ENCODE measurements around the gene TBX4. TPM values are rescaled to one million over a fixed set of nuclear protein-coding genes. Genes with fewer than 3 reads are reported as not detected.
"Not testable (repeated sequence)": the region's sequence is repeated elsewhere in the genome, so short reads cannot be mapped to it uniquely, and the experiment has no call there.

The TBX4 gene
- total RNA-seq, 2 experiments from 2014 or later, result not detected

- no peak overlapping the region for H3K27ac Mint-ChIP-seq
- no peaks in the 10 kb centered on the region for H3K9me3 Mint-ChIP-seq
- CTCF ChIA-PET, result interaction anchor here (1.5 kb wide), 1 partner anchor 32 kb away, joined by 4 read pairs; no protein-coding TSS in a partner anchor
- H3K4me1 Mint-ChIP-seq, result no peaks in the 10 kb centered on the region
- H3K4me3 Mint-ChIP-seq, result no peak overlapping the region
- POLR2A ChIA-PET, result interaction anchor here (0.6 kb wide), 1 partner anchor 1565 kb away, joined by 5 read pairs; no protein-coding TSS in a partner anchor
- DNase-seq, result no peak
- H3K27me3 Mint-ChIP-seq, result peaks cover 49% of the 10 kb centered on the region
- no peaks in the 10 kb centered on the region for H3K36me3 Mint-ChIP-seq (ENCODE audit: low read depth)
Observed at GRCh38 chr17:61444075-61444474, 8.1 kb upstream of the TBX4 start.

- no peaks in the 10 kb centered on the region for H3K4me1 Mint-ChIP-seq
- CTCF ChIA-PET, result interaction anchor here (1.5 kb wide), 1 partner anchor 33 kb away, joined by 4 read pairs; no protein-coding TSS in a partner anchor
- POLR2A ChIA-PET, result interaction anchor here (0.6 kb wide), 1 partner anchor 1564 kb away, joined by 5 read pairs; no protein-coding TSS in a partner anchor
- H3K36me3 Mint-ChIP-seq (ENCODE audit: low read depth), result no peaks in the 10 kb centered on the region
- no peak overlapping the region for H3K4me3 Mint-ChIP-seq
- DNase-seq, result no peak
- H3K27ac Mint-ChIP-seq, result no peak overlapping the region
- H3K9me3 Mint-ChIP-seq, result no peaks in the 10 kb centered on the region
- peaks cover 53% of the 10 kb centered on the region for H3K27me3 Mint-ChIP-seq
Observed at GRCh38 chr17:61444831-61445230, 7.4 kb upstream of the TBX4 start.

- Mint-ChIP-seq H3K27me3 (peaks cover 56% of the 10 kb centered on the region), H3K36me3 (ENCODE audit: low read depth) (no peaks in the 10 kb centered on the region), H3K4me1 (no peaks in the 10 kb centered on the region), H3K9me3 (no peaks in the 10 kb centered on the region), H3K4me3 (no peak overlapping the region), H3K27ac (no peak overlapping the region)
- ChIA-PET POLR2A (interaction anchor here (0.6 kb wide), 1 partner anchor 205 kb away, joined by 17 read pairs; no protein-coding TSS in a partner anchor), CTCF (interaction anchor here (1.0 kb wide), 1 partner anchor 47 kb away, joined by 3 read pairs; no protein-coding TSS in a partner anchor)
- DNase-seq, result no peak
Observed at GRCh38 chr17:61447358-61447757, 4.9 kb upstream of the TBX4 start.

- DNase-seq, result no peak
- Mint-ChIP-seq H3K36me3 (ENCODE audit: low read depth) (no peaks in the 10 kb centered on the region), H3K27me3 (peaks cover 62% of the 10 kb centered on the region), H3K9me3 (no peaks in the 10 kb centered on the region), H3K27ac (no peak overlapping the region), H3K4me3 (no peak overlapping the region), H3K4me1 (peaks cover 4% of the 10 kb centered on the region)
- ChIA-PET CTCF (interaction anchor here (1.0 kb wide), 1 partner anchor 47 kb away, joined by 3 read pairs; no protein-coding TSS in a partner anchor), POLR2A (no interaction called here)
Observed at GRCh38 chr17:61448042-61448441, 4.2 kb upstream of the TBX4 start.

- POLR2A ChIA-PET, result interaction anchor here (0.6 kb wide), 1 partner anchor 508 kb away, joined by 4 read pairs; no protein-coding TSS in a partner anchor
- H3K27ac Mint-ChIP-seq; H3K36me3 Mint-ChIP-seq (ENCODE audit: low read depth); CTCF ChIA-PET; H3K9me3 Mint-ChIP-seq; H3K4me1 Mint-ChIP-seq; H3K4me3 Mint-ChIP-seq; DNase-seq: not testable (repeated sequence)
- H3K27me3 Mint-ChIP-seq, result peaks cover 73% of the 10 kb centered on the region
Observed at GRCh38 chr17:61449140-61449539, 3.1 kb upstream of the TBX4 start.

- ChIA-PET CTCF (no interaction called here), POLR2A (interaction anchor here (0.6 kb wide), 1 partner anchor 509 kb away, joined by 4 read pairs; no protein-coding TSS in a partner anchor)
- no peak overlapping the region for H3K27ac Mint-ChIP-seq
- DNase-seq, result no peak
- peaks cover 6% of the 10 kb centered on the region for H3K4me1 Mint-ChIP-seq
- H3K36me3 Mint-ChIP-seq (ENCODE audit: low read depth), result no peaks in the 10 kb centered on the region
- H3K4me3 Mint-ChIP-seq, result no peak overlapping the region
- H3K27me3 Mint-ChIP-seq, result peaks cover 73% of the 10 kb centered on the region
- no peaks in the 10 kb centered on the region for H3K9me3 Mint-ChIP-seq
Observed at GRCh38 chr17:61449707-61450640, 2.2 kb upstream of the TBX4 start.

GRCh38 chr17:61450641-61451537 lies 1.3 kb upstream of the TBX4 start:
- ChIA-PET POLR2A (no interaction called here), CTCF (interaction anchor here (0.9 to 1.5 kb wide), 2 partner anchors 10 to 30 kb away, joined by 3 to 5 read pairs; no protein-coding TSS in a partner anchor)
- Mint-ChIP-seq H3K9me3 (no peaks in the 10 kb centered on the region), H3K27me3 (peaks cover 75% of the 10 kb centered on the region), H3K27ac (no peak overlapping the region), H3K4me1 (peaks cover 6% of the 10 kb centered on the region), H3K4me3 (no peak overlapping the region), H3K36me3 (ENCODE audit: low read depth) (no peaks in the 10 kb centered on the region)
- DNase-seq, result no peak

GRCh38 chr17:61451538-61452300 lies 503 bp upstream of the TBX4 start:
- H3K4me1 Mint-ChIP-seq, result peaks cover 6% of the 10 kb centered on the region
- no peaks in the 10 kb centered on the region for H3K36me3 Mint-ChIP-seq (ENCODE audit: low read depth)
- ChIA-PET CTCF (interaction anchor here (0.9 to 1.5 kb wide), 2 partner anchors 11 to 29 kb away, joined by 3 to 5 read pairs; no protein-coding TSS in a partner anchor), POLR2A (no interaction called here)
- no peak overlapping the region for H3K4me3 Mint-ChIP-seq
- H3K27me3 Mint-ChIP-seq, result peaks cover 68% of the 10 kb centered on the region
- no peak overlapping the region for H3K27ac Mint-ChIP-seq
- no peaks in the 10 kb centered on the region for H3K9me3 Mint-ChIP-seq
- no peak for DNase-seq

- Mint-ChIP-seq H3K27ac (no peak overlapping the region), H3K27me3 (peaks cover 73% of the 10 kb centered on the region), H3K36me3 (ENCODE audit: low read depth) (no peaks in the 10 kb centered on the region), H3K4me3 (no peak overlapping the region), H3K4me1 (peaks cover 8% of the 10 kb centered on the region), H3K9me3 (no peaks in the 10 kb centered on the region)
- CTCF ChIA-PET, result interaction anchor here (0.6 to 0.8 kb wide), 2 partner anchors 47 to 1803 kb away, joined by 3 read pairs; no protein-coding TSS in a partner anchor
- POLR2A ChIA-PET, result no interaction called here
- DNase-seq, result no peak
Observed at GRCh38 chr17:61453566-61454380, 1.6 kb downstream of the TBX4 start.

- POLR2A ChIA-PET, result no interaction called here
- Mint-ChIP-seq H3K36me3 (ENCODE audit: low read depth) (no peaks in the 10 kb centered on the region), H3K27me3 (peaks cover 74% of the 10 kb centered on the region), H3K4me3 (no peak overlapping the region), H3K27ac (no peak overlapping the region), H3K9me3 (no peaks in the 10 kb centered on the region), H3K4me1 (peaks cover 8% of the 10 kb centered on the region)
- CTCF ChIA-PET, result interaction anchor here (0.6 to 0.8 kb wide), 2 partner anchors 48 to 1802 kb away, joined by 3 read pairs; no protein-coding TSS in a partner anchor
- DNase-seq, result no peak
Observed at GRCh38 chr17:61454381-61455323, 2.4 kb downstream of the TBX4 start.
